Epithelial cell of esophagus (primary cell): ENCODE results near the gene IL1R2.
A peak's percentile ranks its signal among the peaks of the same experiment; 100 is the strongest.

Experiments used
- DNase-seq: peaks from one replicate; pipeline ENCODE4 v3.0.0; 2010; ENCODE audit warnings: low read depth
- H3K4me3 ChIP-seq: 2 replicates; pipeline ENCODE4 v1.5.1; 2011; ENCODE audit warnings: mild to moderate bottlenecking, low read length, control low read depth
- TF ChIP-seq, protein P1 (sequence below): IDR thresholded peaks from 2 replicates; pipeline ENCODE4 v1.5.1; 2011; ENCODE audit warnings: low read depth, mild to moderate bottlenecking, low read length, control low read depth, inconsistent platforms; ENCODE audit not compliant: insufficient read depth; ENCODE audit errors: missing control alignments

The IL1R2 gene

DNA sequence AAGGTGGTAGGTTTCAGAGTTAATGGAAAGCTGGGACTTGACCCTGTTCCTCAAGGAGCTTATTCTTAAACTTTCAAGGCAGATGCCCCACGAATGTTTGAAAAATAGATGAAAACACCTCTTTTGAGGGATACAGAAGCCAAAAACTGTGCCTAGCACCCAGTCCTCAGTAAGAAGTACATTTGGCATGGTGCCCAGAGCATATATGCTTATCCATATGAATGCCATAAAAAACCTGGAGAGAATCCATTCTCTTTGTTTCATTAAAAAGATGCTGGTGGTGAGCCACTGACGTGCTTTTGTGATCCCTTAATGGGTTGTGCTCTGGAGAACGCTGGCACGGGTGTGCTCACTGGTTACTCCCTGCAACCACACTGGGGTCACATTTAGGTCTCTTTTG, 69.0 kb downstream of the IL1R2 start:
- no peak for DNase-seq
- H3K4me3 ChIP-seq = no peak overlapping the region
- TF ChIP-seq, protein P1, sequence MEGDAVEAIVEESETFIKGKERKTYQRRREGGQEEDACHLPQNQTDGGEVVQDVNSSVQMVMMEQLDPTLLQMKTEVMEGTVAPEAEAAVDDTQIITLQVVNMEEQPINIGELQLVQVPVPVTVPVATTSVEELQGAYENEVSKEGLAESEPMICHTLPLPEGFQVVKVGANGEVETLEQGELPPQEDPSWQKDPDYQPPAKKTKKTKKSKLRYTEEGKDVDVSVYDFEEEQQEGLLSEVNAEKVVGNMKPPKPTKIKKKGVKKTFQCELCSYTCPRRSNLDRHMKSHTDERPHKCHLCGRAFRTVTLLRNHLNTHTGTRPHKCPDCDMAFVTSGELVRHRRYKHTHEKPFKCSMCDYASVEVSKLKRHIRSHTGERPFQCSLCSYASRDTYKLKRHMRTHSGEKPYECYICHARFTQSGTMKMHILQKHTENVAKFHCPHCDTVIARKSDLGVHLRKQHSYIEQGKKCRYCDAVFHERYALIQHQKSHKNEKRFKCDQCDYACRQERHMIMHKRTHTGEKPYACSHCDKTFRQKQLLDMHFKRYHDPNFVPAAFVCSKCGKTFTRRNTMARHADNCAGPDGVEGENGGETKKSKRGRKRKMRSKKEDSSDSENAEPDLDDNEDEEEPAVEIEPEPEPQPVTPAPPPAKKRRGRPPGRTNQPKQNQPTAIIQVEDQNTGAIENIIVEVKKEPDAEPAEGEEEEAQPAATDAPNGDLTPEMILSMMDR = no peak

DNA sequence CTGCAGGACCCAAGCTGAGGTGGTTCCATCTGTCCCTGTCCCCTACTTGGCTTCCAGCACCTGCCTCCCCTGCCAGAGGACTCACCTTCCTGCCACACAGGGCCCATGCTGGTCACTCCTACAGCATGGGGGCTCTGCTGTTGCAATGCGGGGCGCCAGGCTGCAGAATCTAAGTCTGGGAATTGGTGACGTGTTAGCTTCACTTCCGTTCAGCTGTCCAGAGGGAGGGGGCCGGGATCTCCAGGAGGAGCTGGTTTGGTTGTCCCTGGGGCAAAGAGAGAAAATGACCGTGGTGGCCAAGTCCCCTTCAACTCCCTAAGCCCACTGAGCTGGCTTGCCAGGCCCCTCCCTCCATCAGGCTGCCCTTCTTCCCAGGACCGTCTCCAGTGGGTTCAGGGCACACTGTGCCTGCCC, 69.5 kb downstream of the IL1R2 start:
- DNase-seq = no peak
- H3K4me3 ChIP-seq = no peak overlapping the region
- TF ChIP-seq, protein P1 = no peak

DNA sequence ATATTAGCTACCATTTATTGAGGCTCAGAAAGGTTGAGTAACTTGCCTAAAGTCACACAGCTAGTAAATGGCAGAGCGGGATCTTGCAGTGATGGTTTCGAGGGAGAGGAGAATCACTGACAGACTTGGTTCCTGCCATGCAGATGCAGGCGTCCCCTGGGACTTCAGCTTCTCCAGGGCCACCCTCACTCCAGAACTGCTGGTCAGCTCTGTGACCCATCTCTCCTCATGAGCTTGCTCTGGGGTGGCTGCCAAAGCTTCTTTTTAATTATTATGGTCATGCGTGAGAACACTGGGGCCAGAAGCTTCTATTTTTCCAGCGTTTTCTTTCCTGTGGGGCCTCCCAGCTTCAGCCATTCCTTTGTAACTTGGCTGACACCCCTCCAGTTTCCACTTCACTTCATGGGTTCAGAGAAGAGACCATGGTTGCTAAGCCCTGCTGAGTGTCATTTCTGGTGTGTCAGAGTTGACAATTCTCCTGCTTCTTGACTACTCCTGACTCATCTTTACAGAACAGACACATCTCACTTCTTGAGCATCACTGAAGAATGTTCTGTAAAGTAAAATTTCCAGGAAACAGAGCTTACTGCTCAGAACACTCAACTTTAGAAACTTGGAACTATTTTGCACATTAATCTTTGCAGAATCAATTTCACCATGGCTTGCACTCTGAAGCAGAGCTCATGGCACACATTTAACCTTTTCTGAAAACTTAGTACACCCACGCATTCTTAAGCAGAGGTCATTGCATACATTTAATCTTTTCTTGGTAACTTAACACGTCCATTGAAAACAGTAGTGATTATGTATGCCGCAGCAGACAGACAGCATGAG, 70.4 kb downstream of the IL1R2 start:
- TF ChIP-seq, protein P1 = no peak
- DNase-seq = no peak
- no peak overlapping the region for H3K4me3 ChIP-seq

DNA sequence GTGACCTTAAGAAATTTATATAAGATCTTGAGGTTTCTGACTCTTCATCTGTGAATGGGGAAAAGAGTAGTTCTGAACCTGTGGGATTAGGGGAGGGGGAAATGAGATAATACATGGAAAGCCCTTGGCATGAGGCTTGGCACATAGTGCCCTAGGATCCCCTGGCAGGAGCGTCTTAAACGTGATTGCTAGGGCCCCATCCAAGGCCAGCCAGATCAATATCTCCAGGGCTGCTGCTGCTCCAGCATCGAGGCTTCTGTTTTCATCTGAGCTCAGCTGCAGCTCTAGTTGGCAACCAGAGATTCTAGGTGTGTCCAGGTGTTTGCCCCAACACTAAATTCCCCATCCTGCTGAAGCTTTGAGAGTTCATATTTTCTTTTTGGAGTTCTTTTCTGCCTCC, 71.0 kb downstream of the IL1R2 start:
- no peak for DNase-seq
- TF ChIP-seq, protein P1 = no peak
- H3K4me3 ChIP-seq = no peak overlapping the region

DNA sequence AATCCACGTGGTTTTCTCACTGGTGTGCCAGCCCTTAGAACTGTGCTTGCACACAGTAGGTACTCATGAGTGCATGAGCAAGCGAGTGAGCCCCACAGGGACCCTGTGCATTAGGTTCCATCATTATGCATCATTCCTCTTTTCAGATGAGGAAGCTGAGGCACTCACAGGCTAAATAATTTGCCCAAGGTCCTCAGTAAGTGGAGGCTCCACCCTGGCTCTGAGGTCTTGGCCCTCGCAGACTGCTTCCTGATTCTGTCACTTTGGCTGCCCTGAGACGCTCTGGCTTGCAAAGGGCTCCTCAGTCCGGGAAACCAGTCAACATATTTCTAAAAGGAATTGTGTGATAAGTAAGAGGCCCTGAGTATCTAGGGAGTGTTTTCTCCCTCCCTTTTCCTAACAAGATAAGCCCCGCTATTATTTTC, 71.7 kb downstream of the IL1R2 start:
- DNase-seq = no peak
- TF ChIP-seq, protein P1 = no peak
- no peak overlapping the region for H3K4me3 ChIP-seq

DNA sequence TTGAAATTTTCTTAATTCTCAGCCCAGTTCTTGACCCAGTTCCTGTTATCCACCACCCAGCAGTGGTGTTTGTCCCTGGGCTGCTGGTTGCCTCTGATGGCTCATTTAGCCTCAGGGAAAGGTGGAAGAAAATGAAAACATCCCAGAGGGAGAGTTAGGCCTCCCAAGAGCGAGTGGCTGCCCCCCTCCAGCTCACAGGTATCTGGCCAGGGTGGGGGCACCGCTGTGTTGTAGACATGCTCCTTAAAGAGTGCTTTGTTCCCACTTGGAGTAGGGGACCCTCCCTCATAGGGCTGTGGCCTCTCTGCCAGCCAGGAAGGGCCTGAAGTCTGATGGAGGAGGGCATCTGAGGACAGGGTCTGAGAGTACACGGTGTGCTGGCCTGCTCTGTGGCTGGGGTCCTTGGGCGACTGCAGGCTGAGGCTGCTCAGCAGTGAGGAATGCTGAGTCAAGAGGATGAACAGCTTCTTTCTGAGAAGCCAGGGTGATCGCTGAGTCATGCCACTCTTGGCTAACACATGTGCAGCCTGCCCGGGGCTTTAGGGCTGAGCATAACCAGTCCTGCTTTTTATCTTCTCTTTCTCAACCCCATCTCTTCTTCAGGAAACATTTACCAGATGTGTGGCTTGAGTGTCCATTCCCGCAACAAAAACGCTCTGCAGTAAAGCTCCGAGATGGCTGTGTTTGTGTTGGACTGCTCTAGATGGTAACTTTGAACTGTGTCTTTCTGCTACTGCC, 72.3 kb downstream of the IL1R2 start:
- no peak overlapping the region for H3K4me3 ChIP-seq
- DNase-seq = peak; percentile 98
- TF ChIP-seq, protein P1 = no peak
